NCI-H1436 treated with DMSO at 0.1 percent for 48 hours (cell line): ENCODE measurements around the gene TTLL10.

Source experiments
- DNase-seq: peaks from one replicate; lab custom pipeline; 2025; lab: John Stamatoyannopoulos, UW

Gene TTLL10, protein sequence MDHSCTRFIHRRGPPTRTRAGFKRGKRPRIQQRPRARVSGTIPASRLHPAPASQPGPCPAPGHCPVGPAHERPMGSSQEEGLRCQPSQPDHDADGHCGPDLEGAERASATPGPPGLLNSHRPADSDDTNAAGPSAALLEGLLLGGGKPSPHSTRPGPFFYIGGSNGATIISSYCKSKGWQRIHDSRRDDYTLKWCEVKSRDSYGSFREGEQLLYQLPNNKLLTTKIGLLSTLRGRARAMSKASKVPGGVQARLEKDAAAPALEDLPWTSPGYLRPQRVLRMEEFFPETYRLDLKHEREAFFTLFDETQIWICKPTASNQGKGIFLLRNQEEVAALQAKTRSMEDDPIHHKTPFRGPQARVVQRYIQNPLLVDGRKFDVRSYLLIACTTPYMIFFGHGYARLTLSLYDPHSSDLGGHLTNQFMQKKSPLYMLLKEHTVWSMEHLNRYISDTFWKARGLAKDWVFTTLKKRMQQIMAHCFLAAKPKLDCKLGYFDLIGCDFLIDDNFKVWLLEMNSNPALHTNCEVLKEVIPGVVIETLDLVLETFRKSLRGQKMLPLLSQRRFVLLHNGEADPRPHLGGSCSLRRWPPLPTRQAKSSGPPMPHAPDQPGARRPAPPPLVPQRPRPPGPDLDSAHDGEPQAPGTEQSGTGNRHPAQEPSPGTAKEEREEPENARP

DNA sequence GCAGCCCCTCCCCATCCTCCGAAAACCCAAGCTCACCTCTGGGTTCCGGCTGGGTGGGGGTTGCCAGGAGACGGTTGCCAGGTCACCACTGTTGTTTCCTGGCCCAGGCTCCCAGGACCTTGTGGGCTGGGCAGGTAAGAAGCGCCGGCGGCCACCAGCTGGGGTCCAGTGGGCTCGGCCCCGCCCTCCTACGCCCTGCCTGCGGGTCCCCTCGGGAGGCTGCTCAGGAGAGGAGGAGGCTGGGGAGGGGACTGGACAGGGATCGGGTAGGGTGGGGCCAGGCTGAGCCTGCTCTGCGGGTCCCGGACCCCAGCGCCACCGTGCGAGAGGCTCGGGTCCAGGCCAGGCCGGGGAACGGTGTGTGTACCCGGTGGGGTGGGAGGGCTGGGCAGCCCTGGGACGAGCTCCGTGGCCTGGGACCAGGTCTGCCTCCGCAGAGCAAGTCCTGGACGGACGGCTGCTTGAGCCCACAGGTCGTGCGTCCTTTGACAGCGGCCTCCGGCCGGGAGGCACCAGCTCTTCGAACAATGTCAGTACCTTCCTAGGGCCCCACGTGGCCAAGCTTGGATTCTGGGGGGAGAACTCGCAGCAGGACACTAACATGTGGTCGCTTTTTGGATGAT is at the start of gene TTLL10:
Gene TTLL10, plus strand, starts transcription at position 88 of the 623 bp plus-strand sequence. CDS start 5,336 bp downstream, outside the sequence.
- no peak for DNase-seq

DNA sequence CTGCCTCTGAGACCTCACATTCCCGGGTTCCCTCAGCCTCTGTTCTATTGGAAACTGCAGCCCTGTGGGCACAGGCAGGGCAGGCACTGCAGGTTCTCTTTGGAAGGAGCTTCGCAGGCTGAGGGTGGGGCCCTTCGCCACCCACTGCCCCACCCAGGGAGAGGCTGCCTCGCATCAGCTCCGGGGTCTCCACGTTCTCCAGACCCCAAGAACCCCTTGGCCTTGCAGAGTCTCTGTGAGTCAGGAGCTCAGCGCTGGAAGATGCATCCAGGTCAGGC is 49.2 kb upstream of the TTLL10 start:
- DNase-seq, result no peak

- no peak for DNase-seq
Measured at GRCh38 chr1:1124786-1125642, 48.7 kb upstream of the TTLL10 start.

- DNase-seq, result no peak
Measured at GRCh38 chr1:1125945-1126344, 47.7 kb upstream of the TTLL10 start.

- no peak for DNase-seq
Measured at GRCh38 chr1:1127551-1128451, 45.9 kb upstream of the TTLL10 start.

GRCh38 chr1:1128454-1129139 is 45.1 kb upstream of the TTLL10 start:
- DNase-seq, result no peak

DNA sequence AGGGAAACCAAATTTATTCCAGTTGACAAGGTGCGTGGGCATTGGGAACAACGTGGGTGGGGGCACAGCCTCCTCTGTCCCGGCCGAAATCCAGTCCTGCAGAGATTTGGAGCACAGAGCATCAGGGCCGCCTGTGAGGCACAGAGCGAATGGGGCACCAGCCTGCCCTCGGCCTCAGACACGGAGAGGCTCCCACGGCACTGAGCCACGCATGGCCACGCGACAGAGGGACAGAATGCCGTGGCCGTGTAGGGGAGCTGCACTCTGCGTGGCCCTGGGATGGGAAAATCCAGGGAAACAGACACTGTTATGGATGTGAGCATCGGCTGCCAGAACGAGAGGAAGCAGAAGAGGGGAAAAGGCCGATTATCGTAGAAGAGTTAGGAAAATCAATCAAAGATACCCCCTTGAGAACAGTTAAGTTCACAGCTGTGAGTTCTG is 44.3 kb upstream of the TTLL10 start:
- no peak for DNase-seq

DNA sequence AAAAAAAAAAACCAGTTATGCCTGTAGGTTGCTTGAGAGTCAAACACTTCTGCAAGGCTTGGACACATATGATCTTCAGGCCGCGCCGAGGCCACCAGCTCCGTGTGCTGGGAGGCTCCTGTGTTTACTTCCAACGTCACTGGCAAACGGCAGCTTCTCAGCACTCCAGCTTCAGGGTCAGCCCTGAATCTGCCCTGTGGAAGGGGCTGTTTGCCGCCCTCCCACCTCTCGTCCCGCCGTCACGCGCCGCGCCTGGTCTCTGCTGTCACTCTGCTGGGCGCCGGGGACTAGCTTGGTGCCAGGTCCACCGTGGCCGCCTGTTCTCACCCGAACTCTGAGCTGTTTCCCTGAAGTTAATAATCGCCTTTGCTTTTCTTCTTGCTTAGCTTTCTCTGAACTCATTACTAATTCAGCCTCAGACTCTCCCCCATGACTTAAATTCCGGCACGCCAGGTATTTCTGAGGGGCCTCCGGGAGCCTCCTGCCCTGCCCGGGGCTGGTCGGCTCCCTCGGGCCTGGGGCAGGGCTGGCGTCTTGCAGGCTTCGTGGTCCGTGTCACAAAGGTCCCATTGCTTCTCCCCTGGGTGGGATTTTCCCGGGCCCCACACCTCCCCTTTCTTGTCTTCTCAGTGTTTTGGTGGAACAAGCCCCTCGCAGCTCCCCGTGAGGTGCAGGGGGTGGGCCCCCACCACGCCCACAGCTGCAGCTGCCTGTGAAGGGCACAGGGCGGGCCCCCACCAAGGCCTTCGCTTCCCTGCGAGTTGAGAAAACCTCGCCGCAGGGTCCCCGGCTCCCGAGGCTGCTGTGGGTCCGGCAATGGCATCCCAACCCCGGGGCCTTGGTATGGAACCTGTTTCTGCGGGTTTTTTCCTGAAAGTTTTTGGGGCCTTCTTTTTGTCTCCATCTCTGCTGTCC is 43.2 kb upstream of the TTLL10 start:
- no peak for DNase-seq

DNA sequence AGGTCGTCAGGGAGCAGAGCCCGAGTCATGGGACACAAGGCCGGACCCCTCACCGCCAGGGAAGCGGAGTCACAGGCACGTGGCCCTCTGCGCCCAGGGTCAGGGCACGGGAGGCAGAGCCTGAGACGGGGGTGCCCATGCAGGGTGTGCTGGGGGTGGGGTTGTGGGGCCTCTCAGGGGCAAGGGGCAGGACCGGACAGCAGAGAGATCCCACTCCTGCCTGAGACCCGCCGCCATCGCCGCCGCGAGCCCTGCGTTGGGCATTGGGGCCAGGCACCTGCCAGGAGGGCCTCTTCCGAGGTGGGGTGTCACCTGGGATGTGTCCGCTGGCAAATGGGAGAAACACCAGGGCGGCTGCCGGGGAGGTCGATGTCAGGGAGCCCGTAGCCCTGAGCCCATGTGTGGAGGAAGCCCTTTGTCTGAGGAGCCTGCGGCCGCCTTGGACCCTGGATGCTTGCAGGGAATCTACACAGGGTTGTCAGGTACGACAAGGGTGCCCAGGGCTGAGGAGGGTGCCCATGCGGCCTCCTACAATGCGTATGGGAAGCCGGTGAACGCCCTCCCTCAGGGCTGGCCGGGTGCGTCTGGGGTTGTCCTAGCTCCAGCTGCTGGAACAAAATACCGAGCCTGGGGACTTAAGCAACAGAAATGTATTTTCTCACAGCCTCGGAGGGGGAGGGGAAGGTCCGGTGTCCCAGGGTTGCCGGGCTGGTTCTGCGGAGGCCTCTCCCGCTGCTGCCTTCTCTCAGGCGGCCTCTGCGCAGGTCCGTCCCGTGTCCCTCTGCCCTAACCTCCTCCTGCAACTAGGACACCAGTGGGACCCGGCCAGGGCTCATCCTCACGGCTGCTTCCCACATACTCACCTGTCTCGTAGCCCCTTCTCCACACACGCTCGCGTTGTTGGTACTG is 41.4 kb upstream of the TTLL10 start:
- DNase-seq, result no peak

DNA sequence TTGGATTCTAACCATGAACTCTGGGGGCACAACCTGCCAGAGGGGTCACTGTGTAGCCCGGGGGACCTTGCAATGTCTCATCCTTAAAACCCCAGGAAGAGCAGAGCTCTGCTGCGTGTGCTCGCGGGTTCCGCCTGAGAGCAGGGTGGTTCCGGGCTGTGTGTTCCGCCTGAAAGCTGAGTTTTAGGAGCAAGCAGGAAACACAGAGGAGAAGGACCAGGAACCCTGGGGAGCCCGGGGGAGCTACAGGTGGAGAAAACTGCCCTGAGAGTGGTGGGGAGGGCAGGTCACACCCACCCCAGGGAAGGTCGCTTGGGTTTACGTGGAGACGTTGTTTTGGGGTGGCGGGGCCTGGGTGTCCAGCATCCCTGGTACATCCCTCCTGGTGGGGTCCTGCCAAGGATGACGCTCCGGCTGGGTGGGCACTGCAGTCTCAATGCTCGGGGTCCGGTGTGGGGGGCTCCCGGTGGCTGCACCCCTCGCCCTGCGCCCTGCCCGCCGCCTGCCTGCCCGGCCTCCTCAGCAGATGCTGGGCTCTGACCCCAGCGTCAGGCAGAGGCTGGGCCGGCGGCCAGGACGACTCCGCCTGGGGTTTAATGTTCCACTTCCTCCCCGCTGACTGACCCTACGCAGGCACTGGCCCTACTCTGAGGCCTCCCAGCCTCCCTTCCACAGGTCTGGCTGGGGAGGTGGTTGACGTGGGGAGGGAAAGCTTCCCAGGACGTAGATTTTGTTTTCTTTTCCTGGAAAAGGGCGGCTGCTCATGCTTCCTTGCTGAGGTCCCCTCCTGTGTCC is 40.5 kb upstream of the TTLL10 start:
- no peak for DNase-seq

DNA sequence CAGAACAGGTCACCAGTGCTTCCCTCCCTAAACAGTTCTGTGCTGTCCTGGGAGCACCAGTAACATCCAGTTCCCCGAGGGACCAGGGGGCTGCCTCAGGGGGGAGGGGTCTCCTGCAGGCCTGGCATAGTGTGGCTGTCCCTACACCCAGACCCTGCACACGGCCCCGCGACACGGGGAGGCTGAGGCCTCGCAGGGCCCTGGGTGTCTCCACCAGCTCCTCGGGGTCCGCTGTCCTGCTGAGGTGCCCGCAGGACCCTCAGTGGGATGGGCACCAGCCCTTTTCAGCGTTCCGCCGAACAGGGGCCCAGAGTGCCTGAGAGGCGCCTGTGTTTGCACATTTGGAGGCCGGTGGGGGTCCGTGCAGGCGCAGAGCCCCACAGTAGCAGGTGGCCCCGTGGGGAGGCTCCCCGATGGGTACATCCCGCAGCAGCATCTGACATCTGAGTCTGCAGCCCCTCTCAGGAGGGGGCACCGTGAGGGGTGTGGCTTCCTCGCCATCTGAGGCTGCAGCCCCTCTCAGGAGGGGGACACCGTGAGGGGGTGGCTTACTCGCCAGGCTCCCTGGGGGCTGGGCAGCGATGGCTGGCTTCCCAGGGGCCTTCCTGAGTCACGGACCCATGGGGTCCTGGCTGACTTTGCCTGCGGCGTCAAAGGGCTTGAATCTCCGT is 39.2 kb upstream of the TTLL10 start:
- DNase-seq, result no peak

GRCh38 chr1:1135339-1136136 is 38.1 kb upstream of the TTLL10 start:
- no peak for DNase-seq

- peak; percentile 43 for DNase-seq
Measured at GRCh38 chr1:1136547-1137230, 37.0 kb upstream of the TTLL10 start.

GRCh38 chr1:1137256-1138045 is 36.2 kb upstream of the TTLL10 start:
- DNase-seq, result no peak

- DNase-seq, result no peak
Measured at GRCh38 chr1:1140673-1141072, 33.0 kb upstream of the TTLL10 start.
